Placental pericyte (primary cell): ENCODE measurements around the gene SYT5. TPM values are rescaled to one million over a fixed set of nuclear protein-coding genes. Genes with fewer than 3 reads are reported as not detected.

Source experiments
- small RNA-seq: library from RNA; depleted of rRNA; stranded (forward); fragments of <200 nt; gene quantifications from one replicate; pipeline ENCODE3, GENCODE V24; 2012; ENCODE audit warnings: low replicate concordance
- total RNA-seq: library from RNA; depleted of rRNA; stranded (reverse); fragments of >200 nt; gene quantifications from 2 replicates; pipeline ENCODE4 v1.2.3, GENCODE V29; 2012

The SYT5 gene
- under 0.01 TPM in 1 of 2 replicates, not detected in the other for total RNA-seq

DNA sequence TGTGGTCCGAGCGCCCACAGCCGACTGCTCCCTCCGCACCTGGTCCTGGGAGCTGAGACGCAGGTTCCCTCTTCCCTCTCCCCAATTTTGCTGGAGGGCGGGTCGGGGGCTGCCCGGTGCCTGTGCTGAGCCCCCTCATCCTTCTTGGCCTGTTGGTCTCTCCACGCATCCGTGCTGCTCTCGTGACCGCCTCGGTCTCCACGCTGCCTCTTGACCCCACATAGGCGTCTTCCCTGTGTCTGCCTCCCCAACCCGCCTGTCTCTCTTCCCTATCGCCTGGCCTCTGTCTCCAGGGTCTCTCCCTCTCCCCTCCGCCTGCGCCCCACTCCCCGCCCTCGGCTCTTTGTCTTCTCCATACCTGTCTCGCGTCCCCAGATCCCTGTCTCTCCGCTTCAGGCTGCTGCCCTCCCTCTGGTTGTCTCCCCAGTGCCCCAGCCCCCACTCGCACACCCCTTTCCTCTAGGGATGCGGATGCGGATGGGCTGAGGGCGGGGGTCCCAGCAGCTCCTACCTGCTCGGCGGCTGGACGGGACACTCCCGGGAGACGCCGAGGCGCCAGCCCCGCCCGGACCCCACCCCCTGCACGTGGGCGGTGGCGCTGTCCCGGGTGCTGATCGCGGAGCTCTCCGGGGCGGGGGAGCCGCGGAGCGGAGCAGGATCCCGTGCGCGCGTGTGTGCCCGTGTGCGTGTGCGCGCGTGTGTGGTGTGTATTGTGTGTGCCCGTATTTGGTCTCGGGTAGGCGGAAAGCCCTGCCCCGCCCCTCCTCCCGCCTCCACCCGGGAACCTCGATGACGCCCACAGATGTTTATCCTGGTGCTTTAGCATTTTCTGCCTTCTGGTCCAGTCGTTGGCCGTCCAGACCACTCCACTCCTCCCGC, at the start of gene SYT5:
SYT5 (minus strand) TSS at position 684 of the 879 bp plus-strand sequence. CDS start 1,248 bp downstream, outside the sequence.

DNA sequence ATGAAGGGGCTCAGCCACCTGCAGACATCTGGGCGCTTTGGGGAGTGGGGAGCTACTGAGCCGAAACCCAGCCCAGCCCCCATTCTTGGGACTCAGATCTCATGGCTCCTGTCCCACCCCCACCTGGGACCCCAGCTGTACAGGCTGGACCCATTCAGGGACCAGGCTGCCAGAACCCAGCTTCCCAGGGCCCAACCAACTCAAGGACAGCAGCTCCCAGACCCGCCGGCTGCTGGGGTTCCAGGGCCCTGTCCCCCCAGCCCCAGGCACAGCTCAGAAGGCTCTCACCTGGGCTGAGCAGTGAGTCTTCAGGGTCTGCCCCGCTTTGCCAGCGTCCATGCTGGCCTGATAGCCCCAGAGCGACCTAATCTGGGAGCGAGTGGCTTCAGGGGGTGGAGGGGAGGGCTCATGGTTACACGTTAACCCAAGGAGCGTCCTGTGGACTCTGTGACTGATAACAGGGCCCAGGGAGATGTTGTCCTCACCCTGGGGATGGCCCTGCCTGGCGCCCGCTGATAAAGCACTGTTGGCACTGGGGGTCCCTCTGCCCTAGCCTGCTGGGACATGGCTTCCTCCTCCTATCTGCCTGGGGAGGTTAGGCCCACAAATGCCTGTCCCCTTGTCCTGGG, 48.4 kb upstream of the SYT5 start, which contains the start of gene TMEM86B:
TMEM86B (minus strand) TSS at position 361 of the 629 bp plus-strand sequence; CDS start at position 339, 22 bp downstream.

DNA sequence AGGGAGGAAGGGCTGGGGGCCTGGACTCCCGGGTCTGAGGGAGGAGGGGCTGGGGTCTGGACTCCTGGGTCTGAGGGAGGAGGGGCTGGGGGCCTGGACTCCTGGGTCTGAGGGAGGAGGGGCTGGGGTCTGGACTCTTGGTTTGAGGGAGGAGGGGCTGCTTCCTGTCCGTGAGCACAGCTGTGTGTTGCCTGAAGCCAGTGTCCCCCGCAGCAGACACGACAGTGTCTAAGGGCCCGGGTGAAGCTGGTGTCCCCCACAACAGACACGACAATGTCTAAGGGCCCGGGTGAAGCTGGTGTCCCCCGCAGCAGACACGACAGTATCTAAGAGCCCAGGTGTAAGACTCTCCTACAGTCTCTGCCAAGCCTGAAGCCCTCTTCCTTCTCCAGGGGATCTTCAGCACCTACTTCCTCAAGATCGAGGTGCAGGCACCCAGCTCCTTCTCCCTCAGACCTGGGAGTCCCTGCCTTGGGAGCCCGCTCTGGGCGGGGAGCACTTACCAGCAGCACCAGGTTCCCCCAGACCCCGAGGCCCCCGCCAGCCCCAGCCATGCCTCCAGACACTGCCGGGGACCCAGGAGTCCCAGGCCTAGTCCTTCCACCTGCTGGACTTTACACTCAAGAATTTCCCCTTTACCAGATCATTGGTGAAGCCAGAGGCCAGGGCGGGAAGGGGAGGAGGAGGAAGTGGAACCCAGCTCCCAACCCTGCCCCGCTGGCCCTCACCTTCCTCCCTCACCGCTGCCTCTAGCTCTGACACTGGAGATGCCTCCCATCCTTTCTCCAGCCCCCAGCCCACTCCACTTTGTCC, 29.0 kb upstream of the SYT5 start, which contains the start of gene PTPRH:
PTPRH (minus strand) TSS at position 622 of the 813 bp plus-strand sequence; CDS start at position 554, 68 bp downstream.

DNA sequence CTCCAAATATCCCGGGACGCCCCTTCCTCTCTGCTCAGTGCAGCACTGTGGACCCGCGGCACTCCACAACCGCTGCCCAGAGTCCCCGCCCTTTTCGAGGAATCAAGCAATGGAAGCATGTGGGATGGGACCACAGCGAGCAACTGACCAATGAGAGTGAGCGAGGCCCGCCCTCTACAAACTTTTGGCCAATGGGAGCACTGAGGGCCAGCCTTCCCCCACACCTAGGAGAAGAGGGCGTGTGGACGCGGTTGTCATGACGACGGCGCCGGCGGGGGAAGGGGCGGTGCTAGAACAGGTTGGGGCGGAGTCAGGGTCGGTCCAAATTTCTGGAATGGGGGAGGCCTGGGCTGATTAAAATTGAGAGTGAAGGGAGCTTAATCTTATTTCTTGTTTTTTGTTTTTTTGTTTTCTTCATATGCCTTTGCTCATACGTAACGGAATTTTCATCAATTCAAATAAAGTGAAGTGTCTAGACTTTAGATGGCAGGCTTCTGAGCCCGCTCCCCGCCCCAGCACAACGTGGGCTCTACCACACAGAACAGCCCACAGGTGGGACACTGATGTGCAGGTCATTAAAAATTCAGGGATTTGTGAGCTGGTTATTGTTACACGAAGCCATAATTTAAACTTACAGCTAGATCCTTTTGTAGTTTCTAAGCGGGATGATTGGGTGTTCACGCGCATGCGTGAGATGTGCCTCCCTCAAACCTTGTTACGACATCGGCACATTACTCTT, 13.4 kb downstream of the SYT5 start, which contains the start of gene DNAAF3:
DNAAF3 (minus strand) TSS at position 84 of the 739 bp plus-strand sequence. CDS start 200 bp downstream, outside the sequence.

DNA sequence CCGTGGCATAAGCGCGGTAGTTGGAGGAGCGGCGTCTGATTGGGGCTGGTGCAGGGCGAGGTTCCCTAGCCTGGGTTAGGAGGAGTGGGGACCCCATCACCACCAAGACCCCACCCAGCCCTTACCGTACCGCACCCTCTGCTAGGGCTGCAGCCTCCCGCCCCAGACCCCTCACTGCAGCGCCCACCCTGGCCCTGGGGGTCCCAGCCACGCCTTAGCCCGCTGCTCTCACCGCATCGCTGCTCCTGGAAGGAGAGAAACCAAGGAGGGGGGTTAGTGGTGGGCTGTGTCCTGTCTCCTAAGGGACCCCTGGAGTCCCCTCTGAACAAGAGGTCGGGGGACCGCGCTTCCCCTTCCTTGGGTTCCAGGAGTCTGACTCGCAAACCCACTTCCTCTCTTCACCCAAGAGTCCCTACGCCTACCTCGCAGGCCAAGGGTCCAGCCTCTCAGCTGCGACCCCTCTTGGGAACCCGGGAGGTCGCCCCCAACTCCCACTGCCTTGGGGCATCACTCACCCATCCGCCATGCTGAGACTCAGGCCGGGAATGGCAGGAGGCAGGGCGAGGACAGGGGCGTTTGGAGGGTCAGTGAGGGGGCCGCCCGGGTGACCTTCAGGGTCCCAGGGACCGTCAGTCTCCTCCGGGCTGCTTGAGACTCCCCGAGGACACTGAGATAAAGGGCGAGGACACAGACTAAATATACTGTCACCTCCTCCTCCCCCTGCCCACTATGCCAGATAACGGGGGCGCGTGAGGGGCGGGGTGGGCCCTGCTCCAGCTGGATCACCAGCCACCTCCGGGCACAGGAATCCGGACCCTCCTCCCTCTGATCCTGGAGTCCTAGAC, 22.8 kb downstream of the SYT5 start, which contains the start of gene TNNI3:
TNNI3 (minus strand) TSS at position 669 of the 845 bp plus-strand sequence; CDS start at position 526, 143 bp downstream.

DNA sequence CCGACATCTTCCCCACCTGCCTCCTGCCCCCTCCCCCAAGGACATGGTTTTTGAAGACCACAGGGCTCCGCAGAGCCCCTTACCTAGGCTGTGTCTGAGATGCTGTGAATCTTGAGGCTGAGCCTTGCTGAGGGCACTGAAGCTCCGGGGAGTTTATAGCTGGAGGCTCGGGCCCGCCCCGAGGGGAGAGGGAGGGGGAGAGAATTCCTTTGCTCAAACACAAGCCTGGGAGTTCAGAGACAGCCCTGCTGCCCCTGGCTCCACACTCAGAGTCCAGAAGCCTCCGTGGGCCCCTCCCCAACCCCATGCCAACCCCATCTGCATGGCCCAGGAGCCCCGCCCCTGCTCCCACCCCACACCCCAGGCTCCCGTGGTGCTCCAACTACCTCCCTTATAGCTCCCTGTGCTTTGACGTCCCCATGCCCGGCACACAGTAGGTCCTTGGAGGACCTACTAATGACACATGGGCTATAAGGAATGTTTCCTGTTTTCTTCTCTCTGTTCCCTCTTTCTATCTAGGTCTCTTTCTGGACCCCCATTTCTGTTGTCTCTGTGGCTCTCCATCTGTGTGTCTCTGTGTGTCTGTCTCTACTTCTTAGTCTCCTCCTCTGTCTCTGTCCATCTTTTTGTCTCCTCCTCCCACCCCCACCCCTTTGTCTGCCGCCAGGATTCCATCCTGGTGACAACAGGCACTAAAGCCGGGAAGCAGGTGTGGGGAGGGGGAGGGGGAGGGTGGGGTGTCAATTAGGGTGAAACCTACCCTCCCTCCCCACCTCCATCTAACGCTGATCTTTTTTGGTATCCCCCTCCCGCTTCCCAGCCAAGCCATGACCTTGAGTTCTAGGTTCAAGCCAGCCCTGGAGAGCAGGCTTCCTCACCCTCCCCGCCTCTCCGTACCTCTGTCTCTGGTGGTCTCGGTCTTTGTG, 30.7 kb downstream of the SYT5 start, which contains the start of gene TNNT1:
TNNT1 (minus strand) TSS at position 129 of the 926 bp plus-strand sequence. CDS start 2,049 bp downstream, outside the sequence.

Small RNAs within 50 kb of the gene (small RNA-seq; reads per million reads assigned to genes)
- gene MIR7975 (not detected), gene RF01210 (not detected)

Other genes with a start within 250 kb of the SYT5 start
- not detected in 2 replicates for gene NLRP7, start 232.8 kb downstream of the SYT5 start, total RNA-seq
- gene NLRP2, start 213.9 kb downstream of the SYT5 start, total RNA-seq = 10.3 and 12.2 TPM in 2 replicates
- 0.22 TPM in 1 of 2 replicates, not detected in the other for gene GP6, start 142.0 kb downstream of the SYT5 start, total RNA-seq
- gene RDH13, start 117.1 kb downstream of the SYT5 start, total RNA-seq = 4.4 and 9.2 TPM in 2 replicates
- 0.88 and 3.1 TPM in 2 replicates for gene EPS8L1, start 104.4 kb downstream of the SYT5 start, total RNA-seq
- gene PPP1R12C, start 62.7 kb downstream of the SYT5 start, total RNA-seq = 86.5 and 91.7 TPM in 2 replicates
- gene TNNT1, start 31.1 kb downstream of the SYT5 start, total RNA-seq = 0.57 and 2.8 TPM in 2 replicates
- not detected in 2 replicates for gene TNNI3, start 22.6 kb downstream of the SYT5 start, total RNA-seq
- gene DNAAF3, start 13.7 kb downstream of the SYT5 start, total RNA-seq = 0.66 TPM in 1 of 2 replicates, not detected in the other
- 4.9 and 46.0 TPM in 2 replicates for gene PTPRH, start 29.2 kb upstream of the SYT5 start, total RNA-seq
- gene TMEM86B, start 48.5 kb upstream of the SYT5 start, total RNA-seq = 1.9 and 2.6 TPM in 2 replicates
- 58.9 and 69.9 TPM in 2 replicates for gene PPP6R1, start 78.7 kb upstream of the SYT5 start, total RNA-seq
- gene HSPBP1, start 99.8 kb upstream of the SYT5 start, total RNA-seq = 41.1 and 41.9 TPM in 2 replicates
- 1.7 and 3.5 TPM in 2 replicates for gene BRSK1, start 103.7 kb upstream of the SYT5 start, total RNA-seq
- gene TMEM150B, start 145.1 kb upstream of the SYT5 start, total RNA-seq = not detected in 2 replicates
- gene KMT5C, start 159.6 kb upstream of the SYT5 start, total RNA-seq = 7.9 and 9.6 TPM in 2 replicates
- 0.14 and 0.22 TPM in 2 replicates for gene COX6B2, start 174.4 kb upstream of the SYT5 start, total RNA-seq
- not detected in 2 replicates for gene GARIN5B, start 183.0 kb upstream of the SYT5 start, total RNA-seq
- gene IL11, start 190.2 kb upstream of the SYT5 start, total RNA-seq = 15.1 and 82.0 TPM in 2 replicates
- gene TMEM190, start 196.5 kb upstream of the SYT5 start, total RNA-seq = not detected in 2 replicates
- 1.4 TPM in 1 of 2 replicates, not detected in the other for gene TMEM238, start 204.0 kb upstream of the SYT5 start, total RNA-seq
- gene RPL28, start 205.6 kb upstream of the SYT5 start, total RNA-seq = 301 and 1,049 TPM in 2 replicates
- 40.5 and 198 TPM in 2 replicates for gene UBE2S, start 227.5 kb upstream of the SYT5 start, total RNA-seq